DND-41 (cell line): ENCODE results near the gene BMX.

Source experiments
- EZH2 ChIP-seq: IDR thresholded peaks from 3 replicates; pipeline ENCODE4 v1.6.1; 2012; ENCODE audit warnings: borderline replicate concordance, low read depth, mild to moderate bottlenecking, moderate library complexity, low read length, inconsistent platforms; ENCODE audit not compliant: severe bottlenecking
- TF ChIP-seq, protein P1 (sequence below): IDR thresholded peaks from 2 replicates; pipeline ENCODE4 v1.5.1; 2012; ENCODE audit warnings: borderline replicate concordance, low read length, moderate library complexity, mild to moderate bottlenecking; ENCODE audit not compliant: poor library complexity, severe bottlenecking; ENCODE audit errors: extremely low read depth

DNA sequence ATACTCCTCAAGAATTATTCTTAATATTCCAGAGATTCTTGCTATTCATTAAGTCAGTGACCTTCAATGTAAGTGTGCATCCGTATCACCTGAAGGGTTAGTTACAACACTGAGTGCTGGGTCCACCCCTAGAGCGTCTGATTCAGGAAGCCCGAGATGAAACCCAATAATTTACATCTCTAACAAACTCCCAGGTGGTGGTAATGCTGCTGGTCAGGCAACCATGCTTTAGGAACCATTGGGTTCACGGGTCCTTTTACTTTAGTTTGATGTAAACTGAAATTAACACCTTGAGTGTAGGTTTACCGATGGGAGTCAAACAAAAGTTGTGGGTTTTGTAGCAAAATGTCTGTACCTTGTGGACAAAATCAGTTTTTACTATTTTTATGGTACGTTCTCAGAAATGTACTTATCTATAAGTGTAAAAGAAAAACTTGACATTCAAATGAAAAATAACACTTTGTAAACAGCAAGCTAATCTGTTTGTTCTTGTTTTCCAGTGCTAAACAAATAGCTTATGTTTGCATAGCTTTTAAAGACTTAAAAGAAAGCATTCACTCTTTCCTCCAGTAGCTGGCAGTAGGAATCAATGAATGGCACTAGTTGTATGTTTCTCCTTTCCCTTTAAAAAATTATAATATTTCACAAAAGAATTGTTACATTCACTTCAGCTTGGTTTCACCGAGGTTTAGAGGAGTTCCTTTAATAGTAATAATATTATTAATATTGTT lies 67.4 kb downstream of the BMX start:
- TF ChIP-seq, protein P1, sequence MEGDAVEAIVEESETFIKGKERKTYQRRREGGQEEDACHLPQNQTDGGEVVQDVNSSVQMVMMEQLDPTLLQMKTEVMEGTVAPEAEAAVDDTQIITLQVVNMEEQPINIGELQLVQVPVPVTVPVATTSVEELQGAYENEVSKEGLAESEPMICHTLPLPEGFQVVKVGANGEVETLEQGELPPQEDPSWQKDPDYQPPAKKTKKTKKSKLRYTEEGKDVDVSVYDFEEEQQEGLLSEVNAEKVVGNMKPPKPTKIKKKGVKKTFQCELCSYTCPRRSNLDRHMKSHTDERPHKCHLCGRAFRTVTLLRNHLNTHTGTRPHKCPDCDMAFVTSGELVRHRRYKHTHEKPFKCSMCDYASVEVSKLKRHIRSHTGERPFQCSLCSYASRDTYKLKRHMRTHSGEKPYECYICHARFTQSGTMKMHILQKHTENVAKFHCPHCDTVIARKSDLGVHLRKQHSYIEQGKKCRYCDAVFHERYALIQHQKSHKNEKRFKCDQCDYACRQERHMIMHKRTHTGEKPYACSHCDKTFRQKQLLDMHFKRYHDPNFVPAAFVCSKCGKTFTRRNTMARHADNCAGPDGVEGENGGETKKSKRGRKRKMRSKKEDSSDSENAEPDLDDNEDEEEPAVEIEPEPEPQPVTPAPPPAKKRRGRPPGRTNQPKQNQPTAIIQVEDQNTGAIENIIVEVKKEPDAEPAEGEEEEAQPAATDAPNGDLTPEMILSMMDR: no peak
- TF ChIP-seq EZH2: no peak
